HepG2 (cell line): Measurements from ENCODE around the gene EPC2. TPM values are rescaled to one million over a fixed set of nuclear protein-coding genes. Genes with fewer than 3 reads are reported as not detected.
A peak's percentile ranks its signal among the peaks of the same experiment; 100 is the strongest.

Experiments
- ATAC-seq: fragments of 200-7000 bp; cut with Tn5 transposase; 3 replicates; pipeline ENCODE4 v1.9.1; 2020; ENCODE audit warnings: mild to moderate bottlenecking, moderate library complexity
- BruUV-seq: library from RNA; stranded (reverse); fragments of 400-500 nt; replicated peaks from 2 replicates; lab custom pipeline; 2021; lab: Mats Ljungman, UMichigan
- CTCF ChIA-PET: fragments of 300-600 bp; formaldehyde crosslinking; extraction: SDS; loops from one replicate; lab custom pipeline; 2021; ENCODE audit warnings: low total read pairs, inconsistent platforms, low intra/inter-chr PET ratio; lab: Yijun Ruan, JAX
- POLR2A ChIA-PET: fragments of 350-600 bp; sonication (Branson Sonifier 250); formaldehyde crosslinking; loops from one replicate; lab custom pipeline; 2020; ENCODE audit warnings: antibody characterized with exemption, inconsistent platforms; lab: Yijun Ruan, JAX
- DNase-seq: peaks from one replicate; pipeline ENCODE4 v3.0.0-alpha.2; 2015; ENCODE audit warnings: low spot score
- FAIRE-seq: peaks from 3 replicates; lab custom pipeline; 2011; peaks lifted over from hg19 to GRCh38; lab: Jason Lieb, UNC
- H2AFZ ChIP-seq: one replicate; pipeline ENCODE4 v1.6.1; 2011; ENCODE audit warnings: low read length, inconsistent platforms
- H3K27ac ChIP-seq: fragments of 300-600 bp; 3 replicates; pipeline ENCODE4 v1.8.0; 2011; ENCODE audit warnings: mixed run types, mild to moderate bottlenecking, mixed read lengths, low read length, inconsistent platforms; ENCODE audit not compliant: insufficient read depth; ENCODE audit errors: extremely low read length
- H3K27me3 ChIP-seq, 2 experiments: fragments of 200-600 bp in 1 of 2; 2 replicates in 1 of 2; 3 replicates in 1 of 2; pipeline versions ENCODE4 v1.6.0 to v1.8.0; 2011; ENCODE audit warnings: low read length in 2 of 2, mild to moderate bottlenecking in 2 of 2, moderate library complexity in 2 of 2, inconsistent platforms in 1 of 2; ENCODE audit not compliant: insufficient read depth in 2 of 2, control insufficient read depth in 1 of 2
- H3K36me3 ChIP-seq, 2 experiments: fragments of 200-600 bp in 1 of 2; replicated peaks in 1 of 2; 2 replicates in 1 of 2; 3 replicates in 1 of 2; pipeline versions ENCODE4 v1.5.1 to v1.8.0; 2011; ENCODE audit warnings: low read length in 2 of 2, inconsistent platforms in 1 of 2; ENCODE audit not compliant: insufficient read depth in 2 of 2, control insufficient read depth in 1 of 2
- H3K4me1 ChIP-seq: 2 replicates; pipeline ENCODE4 v1.5.1; 2012; ENCODE audit warnings: low read length, inconsistent platforms; ENCODE audit not compliant: insufficient read depth
- H3K4me2 ChIP-seq: 2 replicates; pipeline ENCODE4 v1.6.0; 2011; ENCODE audit warnings: low read depth, low read length, inconsistent platforms
- H3K4me3 ChIP-seq, 3 experiments: fragments of 200-600 bp in 1 of 3; sonication (generic), shearing (Covaris generic) in 1 of 3; replicated peaks in 1 of 3; 2 replicates each; pipeline ENCODE4 v1.5.1; 2011 to 2016; ENCODE audit warnings: low read length in 3 of 3, inconsistent platforms in 2 of 3, low read depth in 2 of 3, mild to moderate bottlenecking in 2 of 3, control low read depth in 1 of 3, mixed read lengths in 1 of 3; ENCODE audit not compliant: insufficient read depth in 1 of 3
- H3K79me2 ChIP-seq: one replicate; pipeline ENCODE4 v1.6.1; 2011; ENCODE audit warnings: low read length, inconsistent platforms; ENCODE audit not compliant: insufficient read depth
- H3K9ac ChIP-seq: 2 replicates; pipeline ENCODE4 v1.6.0; 2011; ENCODE audit warnings: mild to moderate bottlenecking, low read depth, low read length, inconsistent platforms; ENCODE audit not compliant: insufficient read depth
- H3K9me3 ChIP-seq: 2 replicates; pipeline ENCODE4 v1.5.1; 2012; ENCODE audit warnings: mild to moderate bottlenecking, low read length
- H4K20me1 ChIP-seq: 2 replicates; pipeline ENCODE4 v1.6.0; 2011; ENCODE audit warnings: inconsistent platforms, mild to moderate bottlenecking, low read length, moderate library complexity; ENCODE audit not compliant: insufficient read depth
- HCFC1 ChIP-seq: fragments of 150-350 bp; IDR thresholded peaks from 2 replicates; pipeline ENCODE4 v1.6.1; 2014; ENCODE audit warnings: low read depth, low read length
- KAT7 ChIP-seq: IDR thresholded peaks from 2 replicates; pipeline ENCODE4 v1.6.1; 2018; ENCODE audit warnings: borderline replicate concordance, missing compliant biosample characterization
- MAFF ChIP-seq: IDR thresholded peaks from 2 replicates; pipeline ENCODE4 v1.6.1; 2011; ENCODE audit warnings: low read depth, low read length, improper control_type of control experiment
- MAFK ChIP-seq, 2 experiments: IDR thresholded peaks in 1 of 2; conservative IDR thresholded peaks in 1 of 2; 2 replicates each; pipeline ENCODE4 v1.6.1; 2011; ENCODE audit warnings: improper control_type of control experiment in 2 of 2, low read length in 2 of 2
- MLLT10 ChIP-seq: sonication (generic); formaldehyde crosslinking; IDR thresholded peaks from 2 replicates; pipeline ENCODE4 v1.4.0; 2020; ENCODE audit warnings: missing genetic modification reagents
- ZNF547 ChIP-seq: sonication (generic); formaldehyde crosslinking; IDR thresholded peaks from 2 replicates; pipeline ENCODE4 v1.5.1; 2020; ENCODE audit warnings: mild to moderate bottlenecking, missing genetic modification reagents
- ZNF660 ChIP-seq: sonication (generic); formaldehyde crosslinking; IDR thresholded peaks from 2 replicates; pipeline ENCODE4 v1.5.1; 2020; ENCODE audit warnings: mild to moderate bottlenecking, low read depth, missing genetic modification reagents, borderline replicate concordance
- WGBS: methylation state at CpG from one replicate; pipeline ENCODE4 v1.1.6; 2017; ENCODE audit warnings: low lambda C conversion rate; 5-methylcytosine and 5-hydroxymethylcytosine counted together
- in situ Hi-C: cut with HindIII; loops from 2 replicates; pipeline ENCODE4 v1.10.0; 2017; ENCODE audit warnings: low pct_unique_long_range_greater_than_20kb; ENCODE audit not compliant: extremely low pct_ligation_motif_present
- intact Hi-C: fragments of 100-400 bp; cut with micrococcal nuclease; formaldehyde crosslinking; loops from one replicate; pipeline ENCODE4 v1.10.0; 2022; ENCODE audit not compliant: unreplicated experiment
- polyA plus RNA-seq, 8 experiments: library from polyadenylated mRNA; depleted of rRNA in 3 of 8; stranded (reverse) in 7 of 8; unstranded in 1 of 8; fragments of >200 nt; fragmentation: Illumina TruSeq in 4 of 8; extraction: Trizol in 4 of 8; gene quantifications; 2 replicates each; pipeline versions ENCODE4 v1.2.1 to v1.2.3, GENCODE V29; 2011 to 2016; ENCODE audit warnings: low read depth in 4 of 8, missing spikeins in 1 of 8, mixed read lengths in 1 of 8; ENCODE audit not compliant: insufficient read depth in 1 of 8
- total RNA-seq, 5 experiments: library from RNA; depleted of rRNA; stranded (reverse); fragments of >200 nt; fragmentation: Illumina TruSeq; extraction: Trizol; gene quantifications; 2 replicates each; pipeline ENCODE4 v1.2.3, GENCODE V29; 2016; ENCODE audit warnings: low read depth in 1 of 5
- TF ChIP-seq, protein P1 (sequence below): IDR thresholded peaks from 2 replicates; pipeline ENCODE4 v1.6.1; 2018; ENCODE audit warnings: missing genetic modification reagents
- TF ChIP-seq, protein P2 (sequence below): sonication (generic); formaldehyde crosslinking; IDR thresholded peaks from 2 replicates; pipeline ENCODE4 v1.4.0; 2020; ENCODE audit warnings: missing genetic modification reagents

EPC2 gene
- total and polyA plus RNA-seq, 2 of the 13 experiments (the other 11 are each of a cell fraction or from before 2014, with no cell fraction given) = 20.5 to 22.0 TPM

DNA sequence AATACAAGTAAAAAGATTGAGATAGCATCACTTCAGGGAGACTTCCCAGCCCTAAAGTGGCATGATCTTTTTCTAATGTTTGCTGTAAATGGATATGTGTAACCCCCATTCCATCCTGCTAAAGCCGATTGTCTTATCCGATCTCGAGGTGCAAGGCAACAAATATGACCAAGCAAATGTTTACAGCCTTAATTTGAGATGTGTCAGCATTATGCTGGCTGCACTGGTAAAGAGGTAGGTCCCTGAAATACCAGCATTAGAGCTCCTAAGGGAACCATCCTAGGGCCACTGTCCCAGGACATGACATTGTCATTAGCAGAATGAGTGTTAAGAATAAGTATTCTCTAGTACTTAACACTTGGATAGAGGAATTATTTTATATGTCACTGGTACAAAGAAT, 108.4 kb downstream of the EPC2 start:
- CTCF ChIA-PET = no interaction called here
- in situ Hi-C loops = no loop called here
- Histone ChIP-seq H3K9ac (no peak overlapping the region), H3K36me3 (peaks cover 0 to 5% of the 10 kb centered on the region in 2 experiments; a peak in 4 of 5 replicates), H3K4me1 (peaks cover 17% of the 10 kb centered on the region), H2AFZ (no peak overlapping the region), H4K20me1 (no peaks in the 10 kb centered on the region), H3K9me3 (no peaks in the 10 kb centered on the region), H3K79me2 (no peaks in the 10 kb centered on the region), H3K4me3 (no peak overlapping the region), H3K27ac (no peak overlapping the region), H3K27me3 (no peaks in the 10 kb centered on the region), H3K4me2 (no peak overlapping the region)
- 100% methylated on average over 3 of the region's 3 CpGs for WGBS
- POLR2A ChIA-PET = no interaction called here
- BruUV-seq = no TSS peak
- ATAC-seq (no peak), FAIRE-seq (no peak), DNase-seq (no peak)
- intact Hi-C loops = no loop called here
- TF ChIP-seq MAFF (peak; percentile 82), MAFK (conservative IDR thresholded peaks at IDR 0.05 in 1 of 2, IDR thresholded peaks at IDR 0.05 in 1 of 2; ENCODE audit: low read length in 2 of 2) (peak; percentile 74 to 83), ZNF660 (CRISPR knock-in tag) (no peak), KAT7 (no peak), ZNF547 (CRISPR knock-in tag) (no peak), HCFC1 (no peak), MLLT10 (CRISPR knock-in tag) (no peak)
- TF ChIP-seq, protein P1, sequence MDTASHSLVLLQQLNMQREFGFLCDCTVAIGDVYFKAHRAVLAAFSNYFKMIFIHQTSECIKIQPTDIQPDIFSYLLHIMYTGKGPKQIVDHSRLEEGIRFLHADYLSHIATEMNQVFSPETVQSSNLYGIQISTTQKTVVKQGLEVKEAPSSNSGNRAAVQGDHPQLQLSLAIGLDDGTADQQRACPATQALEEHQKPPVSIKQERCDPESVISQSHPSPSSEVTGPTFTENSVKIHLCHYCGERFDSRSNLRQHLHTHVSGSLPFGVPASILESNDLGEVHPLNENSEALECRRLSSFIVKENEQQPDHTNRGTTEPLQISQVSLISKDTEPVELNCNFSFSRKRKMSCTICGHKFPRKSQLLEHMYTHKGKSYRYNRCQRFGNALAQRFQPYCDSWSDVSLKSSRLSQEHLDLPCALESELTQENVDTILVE (CRISPR knock-in tag) = no peak
- TF ChIP-seq, protein P2, sequence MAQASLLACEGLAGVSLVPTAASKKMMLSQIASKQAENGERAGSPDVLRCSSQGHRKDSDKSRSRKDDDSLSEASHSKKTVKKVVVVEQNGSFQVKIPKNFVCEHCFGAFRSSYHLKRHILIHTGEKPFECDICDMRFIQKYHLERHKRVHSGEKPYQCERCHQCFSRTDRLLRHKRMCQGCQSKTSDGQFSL = no peak
